Neuron (in vitro differentiated cells): ENCODE measurements around the gene SELP.
"Not testable (repeated sequence)": the region's sequence is repeated elsewhere in the genome, so short reads cannot be mapped to it uniquely, and the experiment has no call there.

Experiments
- H2AFZ ChIP-seq: one replicate; pipeline ENCODE4 v1.6.1; 2013; ENCODE audit warnings: low read depth, mild to moderate bottlenecking, inconsistent platforms, low read length, moderate library complexity
- H3K27me3 ChIP-seq: one replicate; pipeline ENCODE4 v1.6.1; 2013; ENCODE audit warnings: low read length; ENCODE audit not compliant: insufficient read depth
- H3K36me3 ChIP-seq: one replicate; pipeline ENCODE4 v1.6.1; 2013; ENCODE audit warnings: low read length; ENCODE audit not compliant: insufficient read depth
- H3K4me1 ChIP-seq: one replicate; pipeline ENCODE4 v1.6.1; 2013; ENCODE audit warnings: low read length; ENCODE audit not compliant: insufficient read depth
- H3K4me3 ChIP-seq: 2 replicates; pipeline ENCODE4 v1.5.1; 2013; ENCODE audit warnings: mild to moderate bottlenecking, low read length, moderate library complexity
- H3K9me3 ChIP-seq: one replicate; pipeline ENCODE4 v1.6.1; 2013; ENCODE audit warnings: low read length

SELP gene

DNA sequence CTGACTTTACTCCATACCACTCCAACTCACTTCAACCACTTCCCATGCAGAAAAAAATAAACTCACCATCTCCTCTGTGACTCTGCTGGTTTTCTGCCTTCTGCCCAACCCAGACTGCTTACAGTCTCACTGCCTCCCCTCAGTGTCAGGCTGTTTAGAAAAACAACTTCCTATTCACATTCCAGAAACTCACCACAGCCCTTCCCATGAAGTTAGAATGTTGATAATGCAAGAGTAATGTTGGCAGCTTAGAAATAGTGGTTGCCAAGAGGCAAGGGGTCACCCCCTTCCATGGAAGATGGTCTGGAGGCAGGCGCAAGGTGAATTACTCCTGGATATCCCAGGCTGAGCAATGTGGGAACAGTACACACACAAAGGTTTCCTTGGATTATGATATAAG lies at the start of gene SELP:
Gene SELP (minus strand): TSS at position 119 of the 400 bp plus-strand sequence. CDS start 50 bp downstream, at position 69.
- H3K9me3 ChIP-seq = peaks cover 2% of the 10 kb centered on the region
- H3K27me3 ChIP-seq = no peaks in the 10 kb centered on the region
- no peaks in the 10 kb centered on the region for H3K4me1 ChIP-seq
- H2AFZ ChIP-seq = no peak within 1 kb of the TSS
- H3K36me3 ChIP-seq = no peaks in the 10 kb centered on the region
- no peak within 1 kb of the TSS for H3K4me3 ChIP-seq

DNA sequence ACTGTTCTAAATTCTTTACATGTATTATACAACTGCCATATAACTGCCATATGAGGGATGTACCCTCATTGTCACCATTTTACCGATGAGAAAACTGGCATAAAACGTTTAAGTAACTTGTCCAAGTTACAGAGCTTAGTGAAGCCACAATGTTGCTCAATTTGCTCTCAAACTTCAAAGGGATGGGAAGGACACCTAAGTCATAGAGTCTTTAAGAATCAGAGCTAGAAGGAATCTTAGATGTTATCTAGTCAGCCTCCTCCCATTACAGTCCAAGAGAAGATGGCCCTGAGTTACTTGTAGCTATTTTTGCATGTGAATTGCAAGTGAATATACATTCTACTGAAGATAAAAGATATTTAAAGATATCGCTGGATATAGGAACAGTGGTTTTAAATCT lies 49.8 kb upstream of the SELP start:
- H3K27me3 ChIP-seq = no peaks in the 10 kb centered on the region

DNA sequence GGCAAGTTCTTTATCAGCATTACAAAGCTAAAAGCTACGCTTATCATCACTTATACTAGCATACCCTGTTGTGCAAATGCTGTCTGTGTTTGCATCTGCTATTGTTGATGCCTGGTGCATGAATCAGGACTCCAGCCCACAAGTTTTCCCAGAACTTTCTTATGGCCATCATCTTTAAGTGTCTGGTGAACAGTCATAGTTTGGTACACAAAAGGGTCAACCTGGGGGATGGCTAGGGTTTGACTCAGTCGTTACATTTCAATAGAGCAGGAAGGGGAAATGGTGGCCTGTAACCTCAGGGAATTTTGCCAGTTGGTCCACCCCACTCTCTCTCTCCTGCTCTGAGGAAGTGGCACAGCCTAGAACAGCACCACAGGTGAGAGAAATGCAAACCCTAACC lies 46.1 kb upstream of the SELP start:
- Histone ChIP-seq H3K27me3 (no peaks in the 10 kb centered on the region), H2AFZ (no peak overlapping the region), H3K4me3 (no peak overlapping the region), H3K9me3 (no peaks in the 10 kb centered on the region), H3K4me1 (peaks cover 9% of the 10 kb centered on the region), H3K36me3 (no peaks in the 10 kb centered on the region)

More for the DNA sequence above, 49.8 kb upstream of the SELP start:
- Histone ChIP-seq H3K9me3 (no peaks in the 10 kb centered on the region), H3K36me3 (no peaks in the 10 kb centered on the region), H2AFZ (no peak overlapping the region), H3K4me1 (peaks cover 12% of the 10 kb centered on the region), H3K4me3 (no peak overlapping the region)

DNA sequence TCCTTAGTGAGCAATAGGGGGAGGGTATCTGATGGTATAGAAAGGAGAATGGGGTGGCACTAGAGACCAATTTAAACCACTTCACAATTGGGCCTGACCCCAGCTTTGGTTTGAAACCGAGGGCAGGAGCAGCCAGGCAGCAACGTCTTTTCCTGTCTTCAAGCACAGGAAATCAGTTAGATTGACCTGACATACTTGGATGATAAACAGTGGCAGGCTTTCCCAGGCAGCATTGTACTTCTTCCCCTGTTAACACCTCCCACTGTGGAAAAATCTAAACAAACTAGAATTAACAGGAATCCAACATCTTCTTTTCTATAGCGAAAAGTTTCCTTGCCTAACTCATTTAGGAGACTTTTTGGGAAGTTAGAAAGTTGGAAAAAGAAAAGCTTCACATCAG lies 40.9 kb upstream of the SELP start:
- H3K36me3 ChIP-seq = no peaks in the 10 kb centered on the region
- no peaks in the 10 kb centered on the region for H3K27me3 ChIP-seq
- H3K4me1 ChIP-seq = no peaks in the 10 kb centered on the region
- no peak overlapping the region for H2AFZ ChIP-seq
- H3K4me3 ChIP-seq = no peak overlapping the region
- no peaks in the 10 kb centered on the region for H3K9me3 ChIP-seq

DNA sequence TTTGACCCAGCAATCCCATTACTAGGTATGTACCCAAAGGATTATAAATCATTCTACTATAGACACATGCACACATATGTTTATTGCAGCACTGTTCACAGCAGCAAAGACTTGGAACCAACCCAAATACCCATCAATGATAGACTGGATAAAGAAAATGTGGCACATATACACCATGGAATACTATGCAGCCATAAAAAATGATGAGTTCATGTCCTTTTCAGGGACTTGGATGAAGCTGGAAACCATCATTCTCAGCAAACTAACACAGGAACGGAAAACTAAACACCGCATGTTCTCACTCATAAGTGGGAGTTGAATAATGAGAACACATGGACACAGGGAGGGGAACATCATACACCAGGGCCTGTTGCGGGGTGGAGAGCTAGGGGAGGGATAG lies 40.3 kb upstream of the SELP start:
- not testable (repeated sequence) for H3K9me3 ChIP-seq, H3K4me3 ChIP-seq, H3K27me3 ChIP-seq, H2AFZ ChIP-seq, H3K4me1 ChIP-seq, H3K36me3 ChIP-seq

DNA sequence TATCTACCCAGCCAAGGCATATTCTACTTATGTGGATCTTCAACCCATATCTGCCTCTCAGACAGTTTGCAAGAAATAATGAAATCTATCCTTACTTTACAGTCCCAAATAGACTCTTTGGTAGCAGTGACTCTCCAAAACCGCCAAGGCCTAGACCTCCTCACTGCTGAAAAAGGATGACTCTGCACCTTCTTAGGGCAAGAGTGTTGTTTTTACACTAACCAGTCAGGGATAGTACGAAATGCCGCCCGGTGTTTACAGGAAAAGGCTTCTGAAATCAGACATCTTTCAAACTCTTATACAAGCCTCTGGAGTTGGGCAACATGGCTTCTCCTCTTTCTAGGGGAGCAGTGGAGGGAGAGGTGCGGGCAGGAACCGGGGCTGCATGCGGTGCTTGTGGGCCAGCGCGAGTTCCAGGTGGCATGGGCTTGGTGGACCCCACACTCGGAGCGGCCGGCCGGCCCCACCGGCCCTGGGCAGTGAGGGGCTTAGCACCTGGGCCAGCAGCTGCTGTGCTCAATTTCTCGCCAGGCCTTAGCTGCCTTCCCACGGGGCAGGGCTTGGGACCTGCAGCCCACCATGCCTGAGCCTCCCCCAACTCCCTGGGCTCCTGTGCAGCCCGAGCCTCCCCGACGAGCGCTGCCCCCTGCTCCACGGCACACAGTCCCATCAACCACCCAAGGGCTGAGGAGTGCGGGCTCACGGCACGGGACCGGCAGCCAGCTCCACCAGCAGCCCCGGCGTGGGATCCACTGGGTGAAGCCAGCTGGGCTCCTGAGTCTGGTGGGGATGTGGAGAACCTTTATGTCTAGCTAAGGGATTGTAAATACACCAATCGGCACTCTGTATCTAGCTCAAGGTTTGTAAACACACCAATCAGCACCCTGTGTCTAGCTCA lies 38.0 kb upstream of the SELP start:
- H3K4me3 ChIP-seq, H3K9me3 ChIP-seq, H2AFZ ChIP-seq, H3K27me3 ChIP-seq, H3K36me3 ChIP-seq, H3K4me1 ChIP-seq: not testable (repeated sequence)

DNA sequence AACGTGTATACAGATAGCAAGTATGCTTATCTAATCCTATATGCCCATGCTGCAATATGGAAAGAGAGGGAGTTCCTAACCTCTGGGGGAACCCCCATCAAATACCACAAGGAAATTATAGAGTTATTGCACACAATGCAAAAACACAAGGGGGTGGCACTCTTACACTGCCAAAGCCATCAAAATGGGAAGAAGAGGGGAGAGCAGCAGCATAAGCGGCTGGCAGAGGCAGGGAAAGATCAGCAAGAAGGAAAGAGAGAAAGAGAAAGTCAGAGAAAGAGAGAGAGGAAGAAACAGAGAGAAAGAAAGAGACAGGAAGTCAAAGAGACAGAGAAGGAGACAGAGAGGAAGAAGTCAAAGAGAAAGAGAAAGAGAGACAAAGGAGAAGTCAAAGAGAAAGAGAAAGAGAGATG lies 37.3 kb upstream of the SELP start:
- H3K36me3 ChIP-seq, H3K9me3 ChIP-seq, H2AFZ ChIP-seq, H3K4me1 ChIP-seq, H3K4me3 ChIP-seq, H3K27me3 ChIP-seq: not testable (repeated sequence)

DNA sequence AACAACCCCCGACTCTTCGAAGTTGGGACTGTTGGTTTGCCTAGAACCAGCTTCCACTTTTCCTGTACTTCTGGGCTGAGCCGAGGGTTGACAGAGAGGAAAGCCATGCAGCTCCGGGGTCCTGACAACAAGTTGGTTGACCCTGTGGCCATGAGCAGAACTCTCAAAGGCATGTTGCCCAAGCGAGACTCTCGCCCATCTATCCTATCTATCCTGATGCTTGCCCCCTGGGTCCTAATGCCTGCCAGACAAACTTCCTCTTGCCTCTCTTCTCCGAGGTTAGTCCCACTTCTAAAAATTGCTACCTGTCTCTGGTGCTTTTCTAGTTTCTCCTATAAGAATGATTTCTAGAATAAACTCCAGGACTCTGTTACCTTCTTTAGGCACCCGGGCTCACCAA lies 32.8 kb upstream of the SELP start:
- H3K4me1 ChIP-seq, H3K9me3 ChIP-seq, H3K27me3 ChIP-seq, H3K4me3 ChIP-seq, H3K36me3 ChIP-seq, H2AFZ ChIP-seq: not testable (repeated sequence)

DNA sequence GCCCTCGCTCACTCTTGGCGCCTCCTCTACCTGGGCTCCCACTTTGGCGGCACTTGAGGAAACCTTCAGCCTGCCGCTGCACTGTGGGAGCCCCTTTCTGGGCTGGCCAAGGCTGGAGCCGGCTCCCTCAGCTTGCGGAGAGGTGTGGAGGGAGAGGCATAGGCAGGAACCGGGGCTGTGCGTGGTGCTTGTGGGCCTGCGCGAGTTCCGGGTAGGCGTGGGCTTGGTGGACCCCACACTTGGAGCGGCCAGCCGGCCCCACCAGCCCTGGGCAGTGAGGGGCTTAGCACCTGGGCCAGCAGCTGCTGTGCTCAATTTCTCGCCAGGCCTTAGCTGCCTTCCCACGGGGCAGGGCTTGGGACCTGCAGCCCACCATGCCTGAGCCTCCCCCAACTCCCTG lies 31.1 kb upstream of the SELP start:
- H2AFZ ChIP-seq, H3K4me3 ChIP-seq, H3K27me3 ChIP-seq, H3K4me1 ChIP-seq, H3K9me3 ChIP-seq, H3K36me3 ChIP-seq: not testable (repeated sequence)

DNA sequence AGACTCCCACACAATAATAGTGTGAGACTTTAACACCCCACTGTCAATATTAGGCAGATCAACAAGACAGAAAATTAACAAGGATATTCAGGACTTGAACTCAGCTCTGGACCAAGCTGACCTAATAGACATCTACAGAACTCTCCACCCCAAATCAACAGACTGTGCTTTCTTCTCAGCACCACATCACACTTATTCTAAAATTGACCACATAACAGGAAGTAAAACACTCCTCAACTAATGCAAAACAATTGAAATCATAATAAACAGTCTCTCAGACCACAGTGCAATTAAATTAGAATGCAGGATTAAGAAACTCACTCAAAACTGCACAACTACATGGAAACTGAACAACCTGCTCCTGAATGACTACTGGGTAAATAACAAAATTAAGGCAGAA lies 28.9 kb upstream of the SELP start:
- H3K4me1 ChIP-seq, H3K36me3 ChIP-seq, H2AFZ ChIP-seq, H3K9me3 ChIP-seq, H3K27me3 ChIP-seq, H3K4me3 ChIP-seq: not testable (repeated sequence)

DNA sequence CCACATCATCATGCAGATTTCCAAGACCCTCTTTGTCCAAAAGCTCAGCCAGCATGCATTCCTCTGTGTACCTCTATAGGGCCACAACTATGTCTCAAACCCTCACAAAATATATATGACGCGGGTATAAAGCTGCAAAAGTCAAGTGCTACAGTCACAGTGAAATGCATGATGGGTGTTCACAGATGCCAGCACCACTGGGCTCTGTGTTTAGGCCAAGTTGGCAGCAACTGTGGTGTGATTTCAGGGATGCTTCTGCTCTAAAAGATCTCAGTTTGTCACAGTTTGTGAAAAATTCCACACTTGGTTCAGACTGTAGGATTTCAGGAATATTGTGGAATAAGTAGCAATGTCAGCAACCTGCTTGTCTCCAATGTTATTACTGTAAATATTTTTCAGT lies 23.9 kb upstream of the SELP start:
- no peaks in the 10 kb centered on the region for H3K36me3 ChIP-seq
- no peaks in the 10 kb centered on the region for H3K9me3 ChIP-seq
- no peak overlapping the region for H2AFZ ChIP-seq
- no peak overlapping the region for H3K4me3 ChIP-seq
- peaks cover 10% of the 10 kb centered on the region for H3K4me1 ChIP-seq
- H3K27me3 ChIP-seq = no peaks in the 10 kb centered on the region

DNA sequence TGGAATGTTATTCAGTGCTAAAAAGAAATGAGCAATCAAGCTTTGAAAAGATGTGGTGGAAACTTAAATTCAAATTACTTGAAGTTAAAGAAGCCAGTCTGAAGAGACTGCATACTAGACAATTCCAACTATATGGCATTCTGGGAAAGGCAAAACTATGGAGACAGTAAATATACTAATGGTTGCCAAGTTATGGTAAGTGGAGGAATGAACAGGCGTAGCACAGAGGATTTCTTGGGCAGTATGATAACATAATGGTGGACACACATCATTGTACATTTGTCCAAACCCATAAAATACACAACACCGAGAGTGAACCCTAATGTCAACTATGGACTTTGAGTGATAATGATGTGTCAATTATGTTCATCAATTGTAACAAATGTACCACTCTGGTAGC lies 21.1 kb upstream of the SELP start:
- H3K9me3 ChIP-seq = no peaks in the 10 kb centered on the region
- no peak overlapping the region for H3K4me3 ChIP-seq
- no peaks in the 10 kb centered on the region for H3K36me3 ChIP-seq
- H2AFZ ChIP-seq = no peak overlapping the region
- peaks cover 10% of the 10 kb centered on the region for H3K4me1 ChIP-seq
- H3K27me3 ChIP-seq = no peaks in the 10 kb centered on the region

DNA sequence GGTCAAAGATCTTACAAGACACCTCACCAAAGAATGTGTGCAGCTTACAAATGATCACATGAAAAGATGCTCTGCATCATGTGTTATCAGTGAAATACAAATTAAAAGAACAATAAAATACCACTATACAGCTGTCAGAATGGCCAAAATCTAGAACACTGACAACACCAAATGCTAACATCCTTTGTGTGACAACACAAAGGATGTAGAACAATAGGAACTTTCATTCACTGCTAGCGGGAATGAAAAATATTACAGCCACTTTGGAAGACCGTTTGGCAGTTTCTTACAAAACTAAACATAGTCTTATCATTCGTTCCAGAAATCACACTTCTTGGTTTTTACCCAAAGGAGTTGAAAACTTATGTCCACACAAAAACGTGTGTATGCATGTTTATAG lies 20.6 kb upstream of the SELP start:
- Histone ChIP-seq H3K27me3 (no peaks in the 10 kb centered on the region), H3K9me3 (no peaks in the 10 kb centered on the region), H2AFZ (no peak overlapping the region), H3K4me3 (no peak overlapping the region), H3K4me1 (peaks cover 10% of the 10 kb centered on the region), H3K36me3 (no peaks in the 10 kb centered on the region)

DNA sequence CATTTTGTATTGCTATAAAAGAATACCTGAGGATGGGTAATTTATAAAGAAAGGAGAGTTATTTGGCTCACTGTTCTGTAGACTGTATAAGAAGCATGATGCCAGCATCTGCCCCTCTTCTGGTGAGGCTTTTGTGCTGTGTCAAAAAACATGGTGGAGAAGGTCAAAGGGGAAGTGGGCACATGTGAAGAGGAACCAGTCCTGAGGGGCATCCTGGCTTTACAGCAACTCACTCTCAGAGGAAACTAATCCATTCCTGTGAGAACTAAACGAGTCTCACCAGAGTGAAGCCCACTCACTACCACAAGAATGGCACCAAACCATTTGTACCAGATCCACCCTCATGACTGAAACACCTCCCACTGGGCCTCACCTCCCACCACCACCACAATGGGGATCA lies 18.8 kb upstream of the SELP start:
- Histone ChIP-seq H3K4me1 (peaks cover 10% of the 10 kb centered on the region), H3K27me3 (no peaks in the 10 kb centered on the region), H3K9me3 (no peaks in the 10 kb centered on the region), H3K4me3 (no peak overlapping the region), H2AFZ (no peak overlapping the region), H3K36me3 (no peaks in the 10 kb centered on the region)
